ENCODE results near the gene WDR86.

GRCh38 chr7:151372612-151373265 lies 37.1 kb downstream of the WDR86 start:
- TF ChIP-seq FOXK2 (IDR thresholded peaks at IDR 0.05) (no peak), L3MBTL2 (conservative IDR thresholded peaks at IDR 0.05) (no peak), NFRKB (IDR thresholded peaks at IDR 0.05) (no peak), PKNOX1 (IDR thresholded peaks at IDR 0.05) (no peak), CTBP1 (IDR thresholded peaks at IDR 0.05; ENCODE audit: borderline replicate concordance) (no peak), SP1 (IDR thresholded peaks at IDR 0.05) (no peak), FOXA1 (IDR thresholded peaks at IDR 0.05) (no peak), FOXM1 (IDR thresholded peaks at IDR 0.05; ENCODE audit: borderline replicate concordance) (no peak), SUZ12 (IDR thresholded peaks at IDR 0.05) (no peak), HDGF (IDR thresholded peaks at IDR 0.05; ENCODE audit: borderline replicate concordance) (no peak), ZNF384 (IDR thresholded peaks at IDR 0.05) (no peak), ARNT (IDR thresholded peaks at IDR 0.05) (no peak), BHLHE40 (IDR thresholded peaks at IDR 0.05; ENCODE audit: borderline replicate concordance) (no peak), ELF4 (IDR thresholded peaks at IDR 0.05) (no peak)

Data from HEK293T (cell line).